OCI-LY1 (cell line): ENCODE data around the gene TMED10.

Experiments
- H2AFZ ChIP-seq: fragments of 200-600 bp; sonication (generic), shearing (Covaris generic); 2 replicates; pipeline ENCODE4 v1.6.0; 2014; ENCODE audit warnings: antibody characterized with exemption, mild to moderate bottlenecking, low read length
- H3F3A ChIP-seq: fragments of 200-600 bp; sonication (generic), shearing (Covaris generic); 2 replicates; pipeline ENCODE4 v1.6.0; 2014; ENCODE audit warnings: mild to moderate bottlenecking, antibody characterized with exemption, low read length, moderate library complexity; ENCODE audit not compliant: insufficient read depth
- H3K27ac ChIP-seq: fragments of 200-600 bp; sonication (generic); 2 replicates; pipeline ENCODE4 v1.5.1; 2014; ENCODE audit warnings: low read length, mixed run types, mild to moderate bottlenecking, low read depth; ENCODE audit not compliant: poor library complexity, severe bottlenecking
- H3K27me3 ChIP-seq: fragments of 200-600 bp; sonication (generic); 2 replicates; pipeline ENCODE4 v1.6.0; 2014; ENCODE audit warnings: antibody characterized with exemption, mild to moderate bottlenecking, low read length, moderate library complexity; ENCODE audit not compliant: insufficient read depth
- H3K36me3 ChIP-seq: fragments of 200-600 bp; sonication (generic); 2 replicates; pipeline ENCODE4 v1.6.1; 2014; ENCODE audit warnings: mild to moderate bottlenecking, antibody characterized with exemption, low read length, moderate library complexity, mixed read lengths; ENCODE audit not compliant: insufficient read depth
- H3K4me1 ChIP-seq: fragments of 200-600 bp; sonication (generic); 2 replicates; pipeline ENCODE4 v1.5.1; 2014; ENCODE audit warnings: mild to moderate bottlenecking, low read length, moderate library complexity; ENCODE audit not compliant: insufficient read depth, severe bottlenecking
- H3K4me2 ChIP-seq: fragments of 200-600 bp; sonication (generic), shearing (Covaris generic); 2 replicates; pipeline ENCODE4 v1.6.1; 2014; ENCODE audit warnings: low read length
- H3K4me3 ChIP-seq: fragments of 200-600 bp; sonication (generic); 2 replicates; pipeline ENCODE4 v1.5.1; 2014; ENCODE audit warnings: low read length, low read depth, mild to moderate bottlenecking, mixed read lengths; ENCODE audit not compliant: poor library complexity, severe bottlenecking
- H3K79me2 ChIP-seq: fragments of 200-600 bp; shearing (Covaris generic); 2 replicates; pipeline ENCODE4 v1.6.1; 2016; ENCODE audit warnings: mixed run types, low read length, mixed read lengths; ENCODE audit not compliant: insufficient read depth
- H3K9ac ChIP-seq: fragments of 200-600 bp; sonication (generic), shearing (Covaris generic); 2 replicates; pipeline ENCODE4 v1.6.1; 2014; ENCODE audit warnings: mild to moderate bottlenecking, low read length, mixed read lengths
- H3K9me2 ChIP-seq: fragments of 200-600 bp; sonication (generic), shearing (Covaris generic); 2 replicates; pipeline ENCODE4 v1.6.1; 2014; ENCODE audit warnings: low read depth, mild to moderate bottlenecking, low read length, mixed read lengths
- H3K9me3 ChIP-seq: fragments of 200-600 bp; shearing (Covaris generic); 2 replicates; pipeline ENCODE4 v1.6.1; 2014; ENCODE audit warnings: low read length, mixed read lengths
- H4K20me1 ChIP-seq: fragments of 200-600 bp; sonication (generic), shearing (Covaris generic); 2 replicates; pipeline ENCODE4 v1.6.0; 2016; ENCODE audit warnings: mild to moderate bottlenecking, low read length; ENCODE audit not compliant: insufficient read depth
- CTCF ChIP-seq: fragments of 200-600 bp; sonication (generic), shearing (Covaris generic); IDR thresholded peaks from 2 replicates; pipeline ENCODE4 v1.5.1; 2017; ENCODE audit warnings: mild to moderate bottlenecking, antibody characterized with exemption, low read length, moderate library complexity, mixed read lengths
- EZH2 ChIP-seq: fragments of 200-600 bp; sonication (generic), shearing (Covaris generic); IDR thresholded peaks from 2 replicates; pipeline ENCODE4 v1.8.0; 2017; ENCODE audit warnings: borderline replicate concordance, mixed run types, mild to moderate bottlenecking, antibody characterized with exemption, low read length, moderate library complexity, mixed read lengths

Gene TMED10

GRCh38 chr14:75156901-75157300 lies 19.5 kb downstream of the TMED10 start:
- Histone ChIP-seq H3K9ac (no peak overlapping the region), H4K20me1 (no peaks in the 10 kb centered on the region), H3K9me2 (no peaks in the 10 kb centered on the region), H3K9me3 (no peaks in the 10 kb centered on the region), H3K4me3 (no peak overlapping the region), H2AFZ (no peak overlapping the region), H3K27ac (no peak overlapping the region), H3K36me3 (0 out of 2 replicates have a peak, but pooled peaks cover under 1% of the 10 kb centered on the region), H3K79me2 (peaks cover 19% of the 10 kb centered on the region), H3K4me1 (no peaks in the 10 kb centered on the region), H3K4me2 (no peak overlapping the region), H3K27me3 (no peaks in the 10 kb centered on the region), H3F3A (no peaks in the 10 kb centered on the region)
- TF ChIP-seq EZH2, result no peak
- TF ChIP-seq CTCF, result no peak

- H3K36me3 ChIP-seq, result peaks cover 6% of the 10 kb centered on the region; the same call in 1 of the 2 replicates
- H3K9me3 ChIP-seq, result no peaks in the 10 kb centered on the region
- H3K27me3 ChIP-seq, result no peaks in the 10 kb centered on the region
- H3K27ac ChIP-seq, result no peak overlapping the region
- no peaks in the 10 kb centered on the region for H4K20me1 ChIP-seq
- no peaks in the 10 kb centered on the region for H3K9me2 ChIP-seq
- H2AFZ ChIP-seq, result no peak overlapping the region
- H3K4me2 ChIP-seq, result no peak overlapping the region
- H3K4me3 ChIP-seq, result no peak overlapping the region
- no peaks in the 10 kb centered on the region for H3K4me1 ChIP-seq
- H3K79me2 ChIP-seq, result peaks cover 19% of the 10 kb centered on the region
- TF ChIP-seq CTCF (no peak), EZH2 (no peak)
- no peaks in the 10 kb centered on the region for H3F3A ChIP-seq
- no peak overlapping the region for H3K9ac ChIP-seq
These were observed 20.3 kb downstream of the TMED10 start for GRCh38 chr14:75156111-75156510.

GRCh38 chr14:75155169-75155568 lies 21.2 kb downstream of the TMED10 start:
- no peak overlapping the region for H3K9ac ChIP-seq
- TF ChIP-seq CTCF (no peak), EZH2 (no peak)
- peaks cover 15% of the 10 kb centered on the region for H3K79me2 ChIP-seq
- no peak overlapping the region for H3K4me2 ChIP-seq
- H3K4me3 ChIP-seq, result no peak overlapping the region
- H3K36me3 ChIP-seq, result peaks cover 7% of the 10 kb centered on the region; the same call in 1 of the 2 replicates
- H3F3A ChIP-seq, result no peaks in the 10 kb centered on the region
- no peaks in the 10 kb centered on the region for H4K20me1 ChIP-seq
- no peaks in the 10 kb centered on the region for H3K9me3 ChIP-seq
- no peak overlapping the region for H2AFZ ChIP-seq
- no peaks in the 10 kb centered on the region for H3K4me1 ChIP-seq
- no peaks in the 10 kb centered on the region for H3K9me2 ChIP-seq
- no peaks in the 10 kb centered on the region for H3K27me3 ChIP-seq
- no peak overlapping the region for H3K27ac ChIP-seq
